Hepatocyte (in vitro differentiated cells): ENCODE data around the gene WHAMM. TPM values are rescaled to one million over a fixed set of nuclear protein-coding genes. Genes with fewer than 3 reads are reported as not detected.

Experiments used
- DNase-seq: peaks from one replicate; pipeline ENCODE4 v3.0.0-alpha.2; 2016; ENCODE audit warnings: low spot score
- H2AFZ ChIP-seq: fragments of 200-600 bp; sonication (generic); 2 replicates; pipeline ENCODE4 v1.6.0; 2016; ENCODE audit warnings: antibody characterized with exemption, mild to moderate bottlenecking
- H3K27ac ChIP-seq: fragments of 200-600 bp; sonication (generic); 2 replicates; pipeline ENCODE4 v1.5.1; 2016; ENCODE audit warnings: mild to moderate bottlenecking
- H3K27me3 ChIP-seq: fragments of 200-600 bp; sonication (generic); 2 replicates; pipeline ENCODE4 v1.6.1; 2016
- H3K36me3 ChIP-seq: fragments of 200-600 bp; sonication (generic); replicated peaks from 2 replicates; pipeline ENCODE4 v1.5.1; 2016; ENCODE audit warnings: low read depth; ENCODE audit not compliant: insufficient read depth
- H3K4me1 ChIP-seq: fragments of 200-600 bp; sonication (generic); 2 replicates; pipeline ENCODE4 v1.5.1; 2016; ENCODE audit warnings: mild to moderate bottlenecking, moderate library complexity; ENCODE audit not compliant: insufficient read depth
- H3K4me2 ChIP-seq: fragments of 200-600 bp; sonication (generic); 2 replicates; pipeline ENCODE4 v1.6.0; 2016
- H3K4me3 ChIP-seq: fragments of 200-600 bp; sonication (generic); 2 replicates; pipeline ENCODE4 v1.5.1; 2016; ENCODE audit warnings: mild to moderate bottlenecking
- H3K79me2 ChIP-seq: fragments of 200-600 bp; sonication (generic); 2 replicates; pipeline ENCODE4 v1.6.0; 2017; ENCODE audit warnings: mild to moderate bottlenecking
- H3K9me2 ChIP-seq: fragments of 200-600 bp; sonication (generic); replicated peaks from 2 replicates; pipeline ENCODE4 v1.6.0; 2017; ENCODE audit warnings: mild to moderate bottlenecking; ENCODE audit not compliant: insufficient read depth
- H3K9me3 ChIP-seq: fragments of 200-600 bp; sonication (generic); 2 replicates; pipeline ENCODE4 v1.5.1; 2016; ENCODE audit warnings: low read depth, mild to moderate bottlenecking
- H4K20me1 ChIP-seq: fragments of 200-600 bp; sonication (generic); 2 replicates; pipeline ENCODE4 v1.6.0; 2016; ENCODE audit warnings: mild to moderate bottlenecking; ENCODE audit not compliant: insufficient read depth, poor library complexity, severe bottlenecking
- EZH2 ChIP-seq: fragments of 200-600 bp; sonication (generic); IDR thresholded peaks from 2 replicates; pipeline ENCODE4 v1.6.1; 2016; ENCODE audit warnings: antibody characterized with exemption, mild to moderate bottlenecking, borderline replicate concordance
- EZH2phosphoT487 ChIP-seq: fragments of 200-600 bp; sonication (generic); IDR thresholded peaks from one replicate; pipeline ENCODE4 v1.6.1; 2018; ENCODE audit warnings: antibody characterized with exemption, mild to moderate bottlenecking, low read depth, moderate library complexity; ENCODE audit not compliant: unreplicated experiment, severe bottlenecking
- WGBS: methylation state at CpG from one replicate; pipeline ENCODE4 v1.1.6; 2016; ENCODE audit warnings: low lambda C conversion rate; ENCODE audit errors: missing lambda C conversion rate; 5-methylcytosine and 5-hydroxymethylcytosine counted together
- polyA plus RNA-seq: library from polyadenylated mRNA; unstranded; fragments of >200 nt; fragmentation: Nextera tagmentation; extraction: Ambion mirVana; gene quantifications from 2 replicates; pipeline ENCODE4 v1.2.1, GENCODE V29; 2016
- total RNA-seq: library from RNA; depleted of rRNA; stranded (reverse); fragments of >200 nt; gene quantifications from 2 replicates; pipeline ENCODE4 v1.2.3, GENCODE V29; 2014
- TF ChIP-seq, protein P1 (sequence below): fragments of 200-600 bp; sonication (generic); IDR thresholded peaks from 2 replicates; pipeline ENCODE4 v1.5.1; 2016; ENCODE audit warnings: antibody characterized with exemption, mild to moderate bottlenecking; ENCODE audit not compliant: poor library complexity

The WHAMM gene
- total and polyA plus RNA-seq, 2 experiments from 2014 or later, result 5.3 to 8.0 TPM

DNA sequence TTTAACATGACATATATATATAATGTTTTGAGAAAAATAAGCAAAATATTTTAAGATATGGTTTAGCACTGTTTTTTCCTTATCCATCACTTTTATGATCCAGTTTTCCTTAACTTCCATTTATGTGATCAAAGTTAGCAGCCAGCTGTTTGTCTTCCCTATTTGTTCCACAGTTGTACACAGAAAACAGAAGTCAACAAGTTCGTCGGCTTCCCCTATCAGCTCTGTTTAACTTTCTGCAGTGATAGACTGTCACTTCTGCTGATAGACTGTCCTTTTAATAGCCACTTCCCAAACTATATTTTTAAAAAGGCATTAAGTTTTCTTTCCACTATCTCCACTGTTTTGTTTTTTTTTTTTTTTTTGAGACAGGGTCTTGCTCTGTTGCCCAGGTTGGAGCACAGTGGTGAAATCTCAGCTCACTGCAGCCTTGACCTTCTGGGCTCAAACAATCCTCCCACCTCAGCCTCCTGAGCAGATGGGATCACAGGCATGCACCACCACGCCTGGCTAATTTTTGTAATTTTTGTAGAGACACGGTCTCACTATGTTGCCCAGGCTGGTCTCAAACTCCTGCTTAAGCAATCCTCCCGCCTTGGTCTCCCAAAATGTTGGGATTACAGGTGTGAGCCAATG lies 10.8 kb upstream of the WHAMM start:
- H2AFZ ChIP-seq, result no peak overlapping the region
- no peaks in the 10 kb centered on the region for H4K20me1 ChIP-seq
- TF ChIP-seq EZH2phosphoT487 (no peak), EZH2 (no peak)
- TF ChIP-seq, protein P1, sequence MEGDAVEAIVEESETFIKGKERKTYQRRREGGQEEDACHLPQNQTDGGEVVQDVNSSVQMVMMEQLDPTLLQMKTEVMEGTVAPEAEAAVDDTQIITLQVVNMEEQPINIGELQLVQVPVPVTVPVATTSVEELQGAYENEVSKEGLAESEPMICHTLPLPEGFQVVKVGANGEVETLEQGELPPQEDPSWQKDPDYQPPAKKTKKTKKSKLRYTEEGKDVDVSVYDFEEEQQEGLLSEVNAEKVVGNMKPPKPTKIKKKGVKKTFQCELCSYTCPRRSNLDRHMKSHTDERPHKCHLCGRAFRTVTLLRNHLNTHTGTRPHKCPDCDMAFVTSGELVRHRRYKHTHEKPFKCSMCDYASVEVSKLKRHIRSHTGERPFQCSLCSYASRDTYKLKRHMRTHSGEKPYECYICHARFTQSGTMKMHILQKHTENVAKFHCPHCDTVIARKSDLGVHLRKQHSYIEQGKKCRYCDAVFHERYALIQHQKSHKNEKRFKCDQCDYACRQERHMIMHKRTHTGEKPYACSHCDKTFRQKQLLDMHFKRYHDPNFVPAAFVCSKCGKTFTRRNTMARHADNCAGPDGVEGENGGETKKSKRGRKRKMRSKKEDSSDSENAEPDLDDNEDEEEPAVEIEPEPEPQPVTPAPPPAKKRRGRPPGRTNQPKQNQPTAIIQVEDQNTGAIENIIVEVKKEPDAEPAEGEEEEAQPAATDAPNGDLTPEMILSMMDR, result no peak
- H3K27me3 ChIP-seq, result peaks cover 4% of the 10 kb centered on the region
- no peaks in the 10 kb centered on the region for H3K9me3 ChIP-seq
- no peaks in the 10 kb centered on the region for H3K36me3 ChIP-seq
- DNase-seq, result no peak
- H3K9me2 ChIP-seq, result no peaks in the 10 kb centered on the region
- no peak overlapping the region for H3K27ac ChIP-seq
- H3K4me3 ChIP-seq, result no peak overlapping the region
- H3K79me2 ChIP-seq, result no peaks in the 10 kb centered on the region
- no peaks in the 10 kb centered on the region for H3K4me1 ChIP-seq
- WGBS, result 78% methylated on average over 5 of the region's 5 CpGs
- H3K4me2 ChIP-seq, result no peak overlapping the region

DNA sequence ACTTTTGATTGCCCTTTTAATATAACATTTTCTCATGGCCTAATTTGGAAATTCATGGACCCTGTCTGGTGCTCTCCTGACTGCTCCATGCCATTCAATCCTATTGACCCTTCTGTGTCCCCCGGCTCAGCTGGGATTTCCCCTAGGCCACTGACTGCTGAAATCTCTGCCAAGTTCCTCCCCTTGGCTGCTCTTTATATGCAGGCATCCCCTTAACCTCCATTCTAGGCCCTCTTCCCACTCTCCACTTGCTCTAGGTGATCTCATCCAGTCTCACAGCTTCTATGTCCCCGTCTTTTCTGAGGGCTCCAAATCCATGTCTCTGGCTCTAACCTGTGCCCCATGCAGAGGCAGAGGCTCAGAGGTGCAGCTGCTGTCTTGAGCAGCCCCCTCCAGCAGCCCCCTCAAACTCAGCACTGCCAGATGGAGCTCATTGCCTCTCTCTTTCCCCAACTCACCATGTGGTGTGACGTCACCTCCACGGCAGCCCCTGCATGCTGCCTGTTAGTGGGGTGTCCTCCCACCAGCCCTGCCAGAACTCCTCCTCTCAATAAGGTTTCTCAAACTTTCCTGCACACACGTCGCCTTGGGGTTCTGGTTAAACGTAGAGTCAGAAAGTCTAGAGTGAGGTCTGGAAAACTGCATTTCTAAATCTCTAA lies 10.1 kb upstream of the WHAMM start:
- H2AFZ ChIP-seq, result no peak overlapping the region
- no peaks in the 10 kb centered on the region for H3K79me2 ChIP-seq
- TF ChIP-seq EZH2 (no peak), EZH2phosphoT487 (no peak)
- TF ChIP-seq, protein P1, result no peak
- no peaks in the 10 kb centered on the region for H3K4me1 ChIP-seq
- H3K36me3 ChIP-seq, result no peaks in the 10 kb centered on the region
- 88% methylated on average over 7 of the region's 7 CpGs for WGBS
- no peaks in the 10 kb centered on the region for H4K20me1 ChIP-seq
- no peaks in the 10 kb centered on the region for H3K9me3 ChIP-seq
- H3K27me3 ChIP-seq, result peaks cover 4% of the 10 kb centered on the region
- no peak overlapping the region for H3K4me3 ChIP-seq
- DNase-seq, result no peak
- no peak overlapping the region for H3K4me2 ChIP-seq
- no peak overlapping the region for H3K27ac ChIP-seq
- no peaks in the 10 kb centered on the region for H3K9me2 ChIP-seq

DNA sequence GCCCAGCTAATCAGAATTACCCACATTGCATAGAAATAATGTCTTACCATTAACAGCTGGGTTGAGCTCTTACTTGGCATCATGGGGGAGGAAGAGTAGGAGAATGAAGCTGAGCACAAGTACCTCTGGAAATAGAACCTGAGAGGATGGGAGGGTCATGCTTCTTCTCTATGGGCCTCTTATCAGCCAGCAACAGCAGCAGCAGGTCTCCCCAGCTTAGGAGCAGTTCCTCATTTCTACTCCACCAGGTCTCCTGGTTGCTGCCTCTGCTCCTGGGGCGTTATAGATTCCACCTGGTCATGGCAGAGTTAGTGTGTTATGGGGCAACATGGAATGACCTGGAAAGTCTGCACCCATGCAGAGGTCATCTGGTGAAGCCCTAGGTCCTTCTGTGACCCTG lies 6.9 kb upstream of the WHAMM start:
- H3K4me3 ChIP-seq, result no peak overlapping the region
- no peaks in the 10 kb centered on the region for H3K9me2 ChIP-seq
- TF ChIP-seq, protein P1, result no peak
- TF ChIP-seq EZH2phosphoT487 (no peak), EZH2 (no peak)
- H3K79me2 ChIP-seq, result no peaks in the 10 kb centered on the region
- H3K36me3 ChIP-seq, result no peaks in the 10 kb centered on the region
- no peak overlapping the region for H3K27ac ChIP-seq
- H3K4me1 ChIP-seq, result no peaks in the 10 kb centered on the region
- H2AFZ ChIP-seq, result no peak overlapping the region
- no peaks in the 10 kb centered on the region for H3K9me3 ChIP-seq
- no peaks in the 10 kb centered on the region for H4K20me1 ChIP-seq
- WGBS, result 83% methylated on average over 1 of the region's 1 CpG
- DNase-seq, result no peak
- no peak overlapping the region for H3K4me2 ChIP-seq
- H3K27me3 ChIP-seq, result peaks cover 4% of the 10 kb centered on the region
